Erythroblast (primary cell): Measurements from ENCODE around the gene C1orf94.
"Not testable (repeated sequence)": the region's sequence is repeated elsewhere in the genome, so short reads cannot be mapped to it uniquely, and the experiment has no call there.

Source experiments
- GATA1 ChIP-seq: IDR thresholded peaks from 2 replicates; pipeline ENCODE4 v1.6.1; 2011; ENCODE audit warnings: low read depth, mild to moderate bottlenecking, control low read depth, low read length, moderate library complexity
- POLR2A ChIP-seq: IDR thresholded peaks from 2 replicates; pipeline ENCODE4 v1.6.1; 2011; ENCODE audit warnings: mild to moderate bottlenecking, low read length

- TF ChIP-seq POLR2A, GATA1: not testable (repeated sequence)
Measured at GRCh38 chr1:34183381-34183780, 6.7 kb downstream of the C1orf94 start.
